Mucosa of descending colon (tissue), 3 donors: ENCODE results near the gene TNFRSF4. TPM values are rescaled to one million over a fixed set of nuclear protein-coding genes. Genes with fewer than 3 reads are reported as not detected.

Experiments
- ATAC-seq: fragments of 200-7000 bp; cut with Tn5 transposase; one replicate; pipeline ENCODE4 v1.9.1; 2020; ENCODE audit warnings: mild to moderate bottlenecking, moderate library complexity
- DNase-seq, 3 donors: peaks; one replicate each; pipeline ENCODE4 v3.0.0-alpha.2; 2020
- H3K36me3 ChIP-seq: fragments of 200-600 bp; one replicate; pipeline ENCODE4 v1.8.0; 2021; ENCODE audit warnings: low read depth, mild to moderate bottlenecking
- H3K4me1 ChIP-seq: fragments of 200-600 bp; one replicate; pipeline ENCODE4 v1.8.0; 2021; ENCODE audit warnings: low read depth, mild to moderate bottlenecking
- H3K4me3 ChIP-seq: fragments of 200-600 bp; one replicate; pipeline ENCODE4 v1.8.0; 2021; ENCODE audit warnings: mild to moderate bottlenecking
- H3K9me3 ChIP-seq: fragments of 200-600 bp; one replicate; pipeline ENCODE4 v1.8.0; 2021; ENCODE audit warnings: mild to moderate bottlenecking
- intact Hi-C, 2 donors: fragments of 100-400 bp; cut with DNase I in 1 of 2; cut with micrococcal nuclease in 1 of 2; formaldehyde crosslinking; loops; one replicate each; pipeline versions ENCODE4 v1.11.0 to v1.11.1; 2022; cut with DNase I, micrococcal nuclease
- total RNA-seq, 3 donors: library from RNA; stranded (reverse); fragmentation: NEBNext Ultra II Directional in 2 of 3; extraction: Animal tissue kit (Norgen Biotek cat#: 25700) in 2 of 3; gene quantifications; one replicate each; pipeline versions ENCODE4 v1.2.1 to v1.2.4, GENCODE V29; 2021 to 2023
- TF ChIP-seq, protein P1 (sequence below): fragments of 200-600 bp; IDR thresholded peaks from one replicate; pipeline ENCODE4 v1.8.0; 2022; ENCODE audit warnings: antibody characterized with exemption, mild to moderate bottlenecking
- donor health status: DM: no; HTN: no; CAD: no; lungs with moderate emphysema.
- donor health status: DM: no; HTN: no; CAD: no.
- donor health status: DM: no; HTN: yes; CAD: no.

Gene TNFRSF4
- total RNA-seq, 3 donors from 2014 or later: 0.69 to 1.2 (median 0.80) TPM

DNA sequence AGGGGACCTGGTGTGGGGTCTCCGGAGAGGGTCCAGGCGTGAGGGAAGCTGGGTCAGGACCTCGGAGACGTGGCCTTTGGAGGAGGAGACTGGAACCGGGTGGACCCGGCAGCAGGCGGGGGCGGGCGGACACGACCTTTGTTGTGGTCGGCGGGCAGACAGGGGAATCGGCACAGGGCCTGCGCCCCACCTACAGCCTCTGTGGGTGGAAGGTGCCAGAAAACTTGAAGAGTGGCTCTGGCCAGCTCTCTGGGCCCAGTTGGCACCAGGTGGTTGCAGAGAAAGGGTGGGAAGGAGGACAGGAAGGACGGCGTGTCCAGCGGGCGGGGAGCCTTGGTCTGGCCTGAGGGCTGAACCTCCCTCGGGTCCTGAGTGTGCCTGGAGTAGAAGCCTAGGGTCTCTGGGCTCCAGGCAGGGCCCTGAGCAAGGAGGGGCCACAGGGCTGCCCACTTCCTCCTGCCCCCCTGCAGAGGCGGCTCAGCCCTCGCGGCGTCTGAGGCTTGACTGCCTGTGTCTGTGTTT, 48.0 kb downstream of the TNFRSF4 start:
- ATAC-seq (no peak), DNase-seq (peak in 2 of 3 donors; percentile 62 to 68)
- H3K4me3 ChIP-seq: no peak overlapping the region
- no peaks in the 10 kb centered on the region for H3K36me3 ChIP-seq
- TF ChIP-seq, protein P1, sequence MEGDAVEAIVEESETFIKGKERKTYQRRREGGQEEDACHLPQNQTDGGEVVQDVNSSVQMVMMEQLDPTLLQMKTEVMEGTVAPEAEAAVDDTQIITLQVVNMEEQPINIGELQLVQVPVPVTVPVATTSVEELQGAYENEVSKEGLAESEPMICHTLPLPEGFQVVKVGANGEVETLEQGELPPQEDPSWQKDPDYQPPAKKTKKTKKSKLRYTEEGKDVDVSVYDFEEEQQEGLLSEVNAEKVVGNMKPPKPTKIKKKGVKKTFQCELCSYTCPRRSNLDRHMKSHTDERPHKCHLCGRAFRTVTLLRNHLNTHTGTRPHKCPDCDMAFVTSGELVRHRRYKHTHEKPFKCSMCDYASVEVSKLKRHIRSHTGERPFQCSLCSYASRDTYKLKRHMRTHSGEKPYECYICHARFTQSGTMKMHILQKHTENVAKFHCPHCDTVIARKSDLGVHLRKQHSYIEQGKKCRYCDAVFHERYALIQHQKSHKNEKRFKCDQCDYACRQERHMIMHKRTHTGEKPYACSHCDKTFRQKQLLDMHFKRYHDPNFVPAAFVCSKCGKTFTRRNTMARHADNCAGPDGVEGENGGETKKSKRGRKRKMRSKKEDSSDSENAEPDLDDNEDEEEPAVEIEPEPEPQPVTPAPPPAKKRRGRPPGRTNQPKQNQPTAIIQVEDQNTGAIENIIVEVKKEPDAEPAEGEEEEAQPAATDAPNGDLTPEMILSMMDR: no peak
- no peaks in the 10 kb centered on the region for H3K9me3 ChIP-seq
- peaks cover 16% of the 10 kb centered on the region for H3K4me1 ChIP-seq
- intact Hi-C loops: no loop called here

DNA sequence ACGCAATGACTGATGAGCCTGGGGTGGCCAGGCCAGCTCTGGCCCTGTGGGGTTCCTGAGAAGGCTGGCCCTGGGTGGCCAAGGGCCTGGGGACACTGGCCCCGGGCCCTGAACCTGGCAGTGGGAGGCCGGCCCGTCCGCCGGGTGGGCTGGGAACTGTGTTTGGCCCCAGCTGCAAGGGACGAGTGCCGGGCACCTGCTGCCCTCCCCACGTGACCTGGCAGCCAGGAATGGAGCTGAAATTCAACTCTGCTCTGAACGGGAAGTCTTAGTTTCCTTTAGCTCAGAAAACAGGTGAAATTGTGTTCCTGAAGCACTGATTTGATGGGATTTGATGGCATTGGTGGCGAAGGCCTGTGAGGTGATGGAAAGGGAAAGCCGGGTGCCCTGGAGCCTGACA, 48.5 kb downstream of the TNFRSF4 start:
- TF ChIP-seq, protein P1: no peak
- Histone ChIP-seq H3K4me3 (peak overlapping the region; percentile 43), H3K36me3 (no peaks in the 10 kb centered on the region), H3K9me3 (no peaks in the 10 kb centered on the region), H3K4me1 (peaks cover 21% of the 10 kb centered on the region)
- ATAC-seq: no peak
- intact Hi-C loops: no loop called here
- peak in 2 of 3 donors; percentile 40 to 48 for DNase-seq

DNA sequence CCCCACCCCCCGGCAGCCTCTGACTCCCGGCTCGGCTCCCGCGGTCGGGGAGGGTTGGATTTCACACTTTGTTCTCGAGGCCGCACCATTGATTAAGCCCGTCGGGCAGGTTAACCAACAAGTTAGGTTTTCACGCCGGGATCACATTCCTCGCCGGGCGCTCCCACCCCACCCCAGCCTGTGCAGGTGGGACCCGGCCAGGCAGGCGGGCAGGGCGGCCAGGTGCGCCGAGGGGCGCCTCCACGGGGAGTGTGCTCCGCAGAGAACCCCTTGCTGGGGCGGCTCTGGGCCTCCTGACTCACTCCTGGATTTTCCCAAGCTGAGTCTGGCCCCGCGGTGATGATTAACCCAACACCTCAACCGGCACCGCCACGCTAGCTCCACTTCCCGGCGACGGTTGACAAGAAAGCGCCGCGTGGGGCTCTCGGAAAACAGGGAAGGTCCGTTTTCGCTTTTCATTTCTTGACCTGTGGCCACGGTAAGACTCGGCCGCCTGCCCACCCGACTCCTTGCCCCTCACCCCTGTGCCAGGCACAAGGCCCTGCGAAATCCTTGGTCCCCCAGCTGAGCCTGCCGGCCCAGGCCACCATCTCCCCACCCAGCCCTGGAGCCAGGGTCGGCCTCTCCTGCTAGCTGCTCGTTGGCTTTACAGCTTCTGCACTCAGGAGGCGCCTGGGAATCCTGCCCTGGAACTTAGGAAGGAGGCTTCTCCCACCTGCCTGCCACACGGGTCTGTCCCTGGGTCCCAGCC, 49.1 kb downstream of the TNFRSF4 start:
- TF ChIP-seq, protein P1: no peak
- H3K9me3 ChIP-seq: no peaks in the 10 kb centered on the region
- H3K4me3 ChIP-seq: peak overlapping the region; percentile 43
- peak in 2 of 3 donors; percentile 65 to 75 for DNase-seq
- no peak for ATAC-seq
- H3K4me1 ChIP-seq: peaks cover 25% of the 10 kb centered on the region
- intact Hi-C loops: no loop called here
- no peaks in the 10 kb centered on the region for H3K36me3 ChIP-seq

DNA sequence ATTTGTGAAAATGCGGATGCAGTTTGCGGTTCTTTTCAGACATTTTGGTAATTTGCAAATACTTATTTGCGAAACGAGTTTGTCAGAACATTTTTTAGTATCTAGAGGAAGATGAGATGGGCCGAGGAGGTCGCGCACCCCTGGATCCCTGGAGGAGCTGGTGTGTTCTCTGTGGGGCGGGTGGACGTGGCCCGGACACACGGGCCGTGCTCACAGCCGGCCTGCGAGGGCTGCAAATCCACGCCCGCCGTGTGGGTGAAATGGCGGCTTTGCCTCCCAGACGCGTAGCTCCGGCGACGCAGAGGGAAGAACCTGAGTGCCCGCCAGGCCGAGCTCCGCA, 49.6 kb downstream of the TNFRSF4 start:
- intact Hi-C loops: no loop called here
- H3K4me1 ChIP-seq: peaks cover 29% of the 10 kb centered on the region
- peak overlapping the region; percentile 43 for H3K4me3 ChIP-seq
- H3K9me3 ChIP-seq: no peaks in the 10 kb centered on the region
- no peak for ATAC-seq
- no peaks in the 10 kb centered on the region for H3K36me3 ChIP-seq
- TF ChIP-seq, protein P1: no peak
- peak in 1 of 3 donors; percentile 50 for DNase-seq

DNA sequence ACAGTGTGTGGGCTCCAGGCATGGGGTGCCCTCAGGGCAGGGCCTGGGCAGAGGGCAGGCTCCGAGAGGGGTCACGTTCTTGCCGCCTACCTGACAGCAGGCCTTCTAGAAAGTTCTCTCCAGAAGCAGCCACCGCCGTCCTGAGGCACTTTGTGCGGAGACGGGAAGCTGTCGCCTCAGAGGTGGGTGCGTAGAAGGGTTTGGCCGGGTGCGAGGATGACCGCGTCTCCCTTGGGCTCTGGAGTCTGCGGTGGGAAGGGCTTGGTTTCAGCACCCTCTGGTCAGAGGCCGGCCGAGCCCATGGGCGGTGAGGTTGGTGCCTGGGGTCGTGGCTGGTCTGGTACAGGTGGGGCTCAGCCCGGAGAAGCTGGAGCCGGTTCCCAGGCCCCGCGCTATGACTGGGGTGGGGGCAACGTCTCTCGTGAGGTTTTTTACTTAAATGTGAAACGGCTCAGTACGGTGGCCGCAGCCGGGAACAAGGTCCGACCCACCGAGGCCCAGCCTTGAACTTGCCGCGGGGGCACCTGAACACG, 50.3 kb downstream of the TNFRSF4 start:
- intact Hi-C loops: no loop called here
- peak in 2 of 3 donors; percentile 55 to 63 for DNase-seq
- peaks cover 32% of the 10 kb centered on the region for H3K4me1 ChIP-seq
- ATAC-seq: no peak
- H3K36me3 ChIP-seq: no peaks in the 10 kb centered on the region
- peak overlapping the region; percentile 43 for H3K4me3 ChIP-seq
- no peaks in the 10 kb centered on the region for H3K9me3 ChIP-seq
- TF ChIP-seq, protein P1: no peak
